Skeletal muscle satellite cell (primary cell): Measurements from ENCODE around the gene MDK. TPM values are rescaled to one million over a fixed set of nuclear protein-coding genes. Genes with fewer than 3 reads are reported as not detected.
A peak's percentile ranks its signal among the peaks of the same experiment; 100 is the strongest.

Experiments
- H3K27me3 ChIP-seq: 2 replicates; pipeline ENCODE4 v1.7.0; 2013; ENCODE audit warnings: low read length; ENCODE audit not compliant: control insufficient read depth, insufficient read depth
- H3K36me3 ChIP-seq: 2 replicates; pipeline ENCODE4 v1.7.0; 2013; ENCODE audit warnings: mild to moderate bottlenecking, control low read depth, low read length; ENCODE audit not compliant: insufficient read depth
- H3K4me1 ChIP-seq: 2 replicates; pipeline ENCODE4 v1.7.0; 2013; ENCODE audit warnings: low read length; ENCODE audit not compliant: control insufficient read depth, insufficient read depth
- H3K4me2 ChIP-seq: 2 replicates; pipeline ENCODE4 v1.7.0; 2013; ENCODE audit warnings: mild to moderate bottlenecking, low read length
- H3K4me3 ChIP-seq: 2 replicates; pipeline ENCODE4 v1.7.0; 2013; ENCODE audit warnings: low read length
- H3K9ac ChIP-seq: 2 replicates; pipeline ENCODE4 v1.7.0; 2013; ENCODE audit warnings: mild to moderate bottlenecking, low read depth, low read length, moderate library complexity
- H3K9me3 ChIP-seq: replicated peaks from 2 replicates; pipeline ENCODE4 v1.7.0; 2013; ENCODE audit warnings: mild to moderate bottlenecking, control low read depth, low read length
- total RNA-seq: library from RNA; depleted of rRNA; stranded (reverse); fragments of >200 nt; gene quantifications from 2 replicates; pipeline ENCODE4 v1.2.3, GENCODE V29; 2012; rRNA removed

The MDK gene
- 3.9 and 5.6 TPM in 2 replicates for total RNA-seq

GRCh38 chr11:46381048-46381818 is at the start of gene MDK:
MDK (plus strand) TSS chr11:46381669; CDS start chr11:46382058, 389 bp downstream.
- peaks cover 6% of the 10 kb centered on the region for H3K27me3 ChIP-seq
- peak within 1 kb of the TSS; percentile 77 for H3K9ac ChIP-seq
- peak within 1 kb of the TSS; percentile 90 for H3K4me2 ChIP-seq
- H3K36me3 ChIP-seq: peaks cover 14% of the 10 kb centered on the region
- H3K4me1 ChIP-seq: peaks cover 24% of the 10 kb centered on the region
- no peaks in the 10 kb centered on the region for H3K9me3 ChIP-seq
- H3K4me3 ChIP-seq: peak within 1 kb of the TSS; percentile 68

GRCh38 chr11:46332093-46332567 is 49.3 kb upstream of the MDK start:
- H3K36me3 ChIP-seq: no peaks in the 10 kb centered on the region
- peaks cover 12% of the 10 kb centered on the region for H3K4me1 ChIP-seq
- H3K27me3 ChIP-seq: peaks cover 57% of the 10 kb centered on the region
- H3K4me3 ChIP-seq: peak overlapping the region; percentile 59
- no peak overlapping the region for H3K9ac ChIP-seq
- peak overlapping the region; percentile 77 for H3K4me2 ChIP-seq
- no peaks in the 10 kb centered on the region for H3K9me3 ChIP-seq

- Histone ChIP-seq H3K4me1 (peaks cover 12% of the 10 kb centered on the region), H3K4me3 (peak overlapping the region; percentile 59), H3K9me3 (no peaks in the 10 kb centered on the region), H3K36me3 (no peaks in the 10 kb centered on the region), H3K4me2 (peak overlapping the region; percentile 77), H3K9ac (no peak overlapping the region), H3K27me3 (peaks cover 53% of the 10 kb centered on the region)
Observed at GRCh38 chr11:46332568-46333393, 48.7 kb upstream of the MDK start.

- no peaks in the 10 kb centered on the region for H3K9me3 ChIP-seq
- no peaks in the 10 kb centered on the region for H3K36me3 ChIP-seq
- peaks cover 12% of the 10 kb centered on the region for H3K4me1 ChIP-seq
- H3K27me3 ChIP-seq: peaks cover 51% of the 10 kb centered on the region
- no peak overlapping the region for H3K9ac ChIP-seq
- H3K4me2 ChIP-seq: peak overlapping the region; percentile 77
- H3K4me3 ChIP-seq: peak overlapping the region; percentile 59
Observed at GRCh38 chr11:46333394-46333947, 48.0 kb upstream of the MDK start.

- Histone ChIP-seq H3K4me2 (no peak overlapping the region), H3K9ac (no peak overlapping the region), H3K4me3 (no peak overlapping the region), H3K4me1 (peaks cover 18% of the 10 kb centered on the region), H3K9me3 (no peaks in the 10 kb centered on the region), H3K36me3 (no peaks in the 10 kb centered on the region), H3K27me3 (peaks cover 53% of the 10 kb centered on the region)
Observed at GRCh38 chr11:46334211-46334610, 47.3 kb upstream of the MDK start.

- Histone ChIP-seq H3K4me2 (no peak overlapping the region), H3K4me1 (peaks cover 18% of the 10 kb centered on the region)
Observed at GRCh38 chr11:46335271-46335670, 46.2 kb upstream of the MDK start.

GRCh38 chr11:46335890-46336562 is 45.4 kb upstream of the MDK start:
- H3K36me3 ChIP-seq: no peaks in the 10 kb centered on the region
- H3K27me3 ChIP-seq: peaks cover 53% of the 10 kb centered on the region
- no peaks in the 10 kb centered on the region for H3K9me3 ChIP-seq
- peaks cover 18% of the 10 kb centered on the region for H3K4me1 ChIP-seq
- H3K9ac ChIP-seq: no peak overlapping the region
- H3K4me3 ChIP-seq: no peak overlapping the region
- no peak overlapping the region for H3K4me2 ChIP-seq

More at GRCh38 chr11:46335271-46335670, 46.2 kb upstream of the MDK start:
- Histone ChIP-seq H3K36me3 (no peaks in the 10 kb centered on the region), H3K27me3 (peaks cover 54% of the 10 kb centered on the region), H3K4me3 (no peak overlapping the region), H3K9ac (no peak overlapping the region), H3K9me3 (no peaks in the 10 kb centered on the region)

GRCh38 chr11:46336563-46337180 is 44.8 kb upstream of the MDK start:
- Histone ChIP-seq H3K9me3 (no peaks in the 10 kb centered on the region), H3K4me1 (peaks cover 18% of the 10 kb centered on the region), H3K27me3 (peaks cover 53% of the 10 kb centered on the region), H3K4me2 (no peak overlapping the region), H3K9ac (no peak overlapping the region), H3K4me3 (no peak overlapping the region), H3K36me3 (no peaks in the 10 kb centered on the region)

GRCh38 chr11:46337626-46338345 is 43.7 kb upstream of the MDK start:
- peaks cover 12% of the 10 kb centered on the region for H3K4me1 ChIP-seq
- no peaks in the 10 kb centered on the region for H3K36me3 ChIP-seq
- H3K4me2 ChIP-seq: no peak overlapping the region
- H3K4me3 ChIP-seq: no peak overlapping the region
- no peak overlapping the region for H3K9ac ChIP-seq
- peaks cover 48% of the 10 kb centered on the region for H3K27me3 ChIP-seq
- H3K9me3 ChIP-seq: no peaks in the 10 kb centered on the region

GRCh38 chr11:46338636-46338987 is 42.9 kb upstream of the MDK start:
- Histone ChIP-seq H3K27me3 (peaks cover 48% of the 10 kb centered on the region), H3K9ac (no peak overlapping the region)

More at GRCh38 chr11:46338636-46338987, 42.9 kb upstream of the MDK start:
- Histone ChIP-seq H3K9me3 (no peaks in the 10 kb centered on the region), H3K4me3 (no peak overlapping the region), H3K36me3 (no peaks in the 10 kb centered on the region), H3K4me2 (no peak overlapping the region), H3K4me1 (peaks cover 6% of the 10 kb centered on the region)
